GM12878 (cell line): Measurements from ENCODE around the gene DNAJA2. TPM values are rescaled to one million over a fixed set of nuclear protein-coding genes. Genes with fewer than 3 reads are reported as not detected.

ENCODE experiments used
- ATAC-seq: fragments of 200-7000 bp; cut with Tn5 transposase; 3 replicates; pipeline ENCODE4 v1.9.1; 2020; ENCODE audit warnings: mild to moderate bottlenecking, moderate library complexity
- BruUV-seq: library from RNA; stranded (reverse); fragments of 400-500 nt; replicated peaks from 2 replicates; lab custom pipeline; 2021; lab: Mats Ljungman, UMichigan
- CTCF ChIA-PET: fragments of 300-600 bp; sonication (Branson Sonifier 250); formaldehyde crosslinking; extraction: SDS; loops from one replicate; lab custom pipeline; 2021; ENCODE audit warnings: inconsistent platforms; lab: Yijun Ruan, JAX
- POLR2A ChIA-PET: fragments of 350-600 bp; formaldehyde crosslinking; extraction: SDS; loops from one replicate; lab custom pipeline; 2021; ENCODE audit warnings: inconsistent platforms; lab: Charles Lee
- RAD21 ChIA-PET: fragments of 300-600 bp; sonication (Branson Sonifier 250); formaldehyde crosslinking; loops from one replicate; lab custom pipeline; 2023; ENCODE audit warnings: antibody characterized with exemption; ENCODE audit not compliant: unreplicated experiment; lab: Charles Lee
- SMC1A ChIA-PET: fragments of 300-600 bp; sonication (Branson Sonifier 250); formaldehyde crosslinking; loops from one replicate; lab custom pipeline; 2023; ENCODE audit not compliant: unreplicated experiment, uncharacterized antibody; lab: Charles Lee
- DNase-seq: peaks from one replicate; pipeline ENCODE4 v3.0.0-alpha.2; 2011; ENCODE audit warnings: low read depth, low spot score
- FAIRE-seq: peaks from 3 replicates; lab custom pipeline; 2011; peaks lifted over from hg19 to GRCh38; lab: Jason Lieb, UNC
- H2AFZ ChIP-seq: 2 replicates; pipeline ENCODE4 v1.6.0; 2011; ENCODE audit warnings: low read depth, low read length, control low read depth; ENCODE audit not compliant: control insufficient read depth
- H3K27ac ChIP-seq: 2 replicates; pipeline ENCODE4 v1.5.1; 2011; ENCODE audit warnings: control low read depth; ENCODE audit not compliant: control insufficient read depth, insufficient read depth
- H3K27me3 ChIP-seq, 2 experiments: replicated peaks in 1 of 2; 2 replicates each; pipeline versions ENCODE4 v1.6.0 to v1.6.1; 2011; ENCODE audit warnings: low read length in 1 of 2; ENCODE audit not compliant: control insufficient read depth in 2 of 2, insufficient read depth in 2 of 2
- H3K36me3 ChIP-seq, 2 experiments: 2 replicates each; pipeline ENCODE4 v1.5.1; 2011; ENCODE audit warnings: low read length in 1 of 2; ENCODE audit not compliant: control insufficient read depth in 2 of 2, insufficient read depth in 2 of 2
- H3K4me1 ChIP-seq: 2 replicates; pipeline ENCODE4 v1.6.1; 2011; ENCODE audit warnings: mild to moderate bottlenecking, low read length, moderate library complexity, mixed read lengths; ENCODE audit not compliant: control insufficient read depth, insufficient read depth
- H3K4me2 ChIP-seq: 2 replicates; pipeline ENCODE4 v1.6.0; 2011; ENCODE audit warnings: control low read depth; ENCODE audit not compliant: control insufficient read depth, insufficient read depth
- H3K4me3 ChIP-seq: fragments of 200-600 bp; sonication (generic); 2 replicates; pipeline ENCODE4 v1.5.1; 2016
- H3K79me2 ChIP-seq: 2 replicates; pipeline ENCODE4 v1.6.0; 2011; ENCODE audit warnings: low read length; ENCODE audit not compliant: control insufficient read depth, insufficient read depth
- H3K9ac ChIP-seq: 2 replicates; pipeline ENCODE4 v1.8.0; 2011; ENCODE audit warnings: low read length, control low read depth, mixed read lengths; ENCODE audit not compliant: control insufficient read depth, insufficient read depth
- H3K9me3 ChIP-seq: replicated peaks from 3 replicates; pipeline ENCODE4 v1.5.1; 2011; ENCODE audit warnings: mild to moderate bottlenecking, low read length; ENCODE audit not compliant: control insufficient read depth, insufficient read depth
- H4K20me1 ChIP-seq: 2 replicates; pipeline ENCODE4 v1.6.0; 2011; ENCODE audit not compliant: control insufficient read depth, insufficient read depth
- CBX3 ChIP-seq: fragments of 200-600 bp; sonication (generic); IDR thresholded peaks from 2 replicates; pipeline ENCODE4 v1.6.1; 2016; ENCODE audit warnings: low read depth, borderline replicate concordance
- CEBPB ChIP-seq, 2 experiments: fragments of 150-350 bp in 1 of 2; IDR thresholded peaks; 2 replicates each; pipeline ENCODE4 v1.6.1; 2012 to 2014; ENCODE audit warnings: low read depth in 2 of 2, low read length in 2 of 2, borderline replicate concordance in 1 of 2, inconsistent platforms in 1 of 2
- EZH2 ChIP-seq: IDR thresholded peaks from 2 replicates; pipeline ENCODE4 v1.6.1; 2012; ENCODE audit warnings: low read depth, mild to moderate bottlenecking, control low read depth, inconsistent platforms, low read length, borderline replicate concordance; ENCODE audit not compliant: control insufficient read depth
- FOS ChIP-seq: IDR thresholded peaks from 3 replicates; pipeline ENCODE4 v1.6.1; 2011; ENCODE audit warnings: borderline replicate concordance; ENCODE audit not compliant: insufficient read length; ENCODE audit errors: extremely low read depth
- KAT2A ChIP-seq: conservative IDR thresholded peaks from 2 replicates; pipeline ENCODE4 v1.6.1; 2011; ENCODE audit warnings: low read depth, low read length; ENCODE audit not compliant: control insufficient read depth
- PKNOX1 ChIP-seq: fragments of 450-650 bp; IDR thresholded peaks from 2 replicates; pipeline ENCODE4 v1.6.1; 2016; ENCODE audit warnings: mild to moderate bottlenecking
- POLR2A ChIP-seq: IDR thresholded peaks from 2 replicates; pipeline ENCODE4 v1.6.1; 2011; ENCODE audit warnings: low read depth, mild to moderate bottlenecking, low read length
- PRDM15 ChIP-seq: fragments of 450-650 bp; formaldehyde crosslinking; IDR thresholded peaks from 2 replicates; pipeline ENCODE4 v1.4.0; 2020; ENCODE audit warnings: mild to moderate bottlenecking, moderate library complexity
- RAD21 ChIP-seq: IDR thresholded peaks from 2 replicates; pipeline ENCODE4 v1.6.1; 2011; ENCODE audit warnings: mild to moderate bottlenecking, low read depth, low read length, moderate library complexity; ENCODE audit not compliant: insufficient read depth
- RB1 ChIP-seq: fragments of 450-650 bp; formaldehyde crosslinking; IDR thresholded peaks from 2 replicates; pipeline ENCODE4 v1.6.1; 2017; ENCODE audit warnings: mild to moderate bottlenecking, borderline replicate concordance
- SMARCA5 ChIP-seq: fragments of 450-650 bp; IDR thresholded peaks from 2 replicates; pipeline ENCODE4 v1.6.1; 2017; ENCODE audit warnings: mild to moderate bottlenecking
- TARDBP ChIP-seq: IDR thresholded peaks from 2 replicates; pipeline ENCODE4 v1.6.1; 2016; ENCODE audit warnings: borderline replicate concordance
- TCF3 ChIP-seq: IDR thresholded peaks from 2 replicates; pipeline ENCODE4 v1.6.1; 2012; ENCODE audit warnings: low read depth, mild to moderate bottlenecking, low read length, borderline replicate concordance; ENCODE audit not compliant: insufficient read depth
- WGBS: methylation state at CpG from one replicate; pipeline ENCODE4 v1.1.6; 2016; ENCODE audit warnings: low lambda C conversion rate; ENCODE audit not compliant: insufficient replicate concordance, insufficient coverage; ENCODE audit errors: missing lambda C conversion rate; 5-methylcytosine and 5-hydroxymethylcytosine counted together
- in situ Hi-C: fragments of 300-500 bp; cut with MboI; formaldehyde crosslinking; loops from 9 replicates; pipeline ENCODE4 v1.14.3; 2018; ENCODE audit warnings: mixed read lengths
- intact Hi-C: fragments of 100-400 bp; cut with micrococcal nuclease; formaldehyde crosslinking; loops from one replicate; pipeline ENCODE4 v1.14.2; 2022; ENCODE audit not compliant: unreplicated experiment
- polyA plus RNA-seq, 11 experiments: library from polyadenylated mRNA; depleted of rRNA in 4 of 11; unstranded in 6 of 11; stranded (reverse) in 5 of 11; fragments of >200 nt; fragmentation: Nextera tagmentation in 4 of 11; fragmentation: Illumina TruSeq in 1 of 11; extraction: Ambion mirVana in 4 of 11; extraction: Trizol in 1 of 11; gene quantifications; 1 replicate in 1 of 11; 2 replicates in 10 of 11; pipeline versions ENCODE4 v1.2.1 to v1.2.3, GENCODE V29; 2011 to 2016; ENCODE audit warnings: inconsistent platforms in 2 of 11, missing spikeins in 2 of 11, low read depth in 1 of 11
- total RNA-seq, 4 experiments: library from RNA; depleted of rRNA in 3 of 4; stranded (reverse); fragments of >200 nt in 3 of 4; fragmentation: Illumina TruSeq in 1 of 4; extraction: Trizol in 1 of 4; gene quantifications; 2 replicates each; pipeline versions ENCODE4 v1.2.1 to v1.2.3, GENCODE V29; 2013 to 2021
- TF ChIP-seq, protein P1 (sequence below): fragments of 450-650 bp; IDR thresholded peaks from 2 replicates; pipeline ENCODE4 v1.6.1; 2017; ENCODE audit warnings: antibody characterized with exemption, mild to moderate bottlenecking, moderate library complexity

The DNAJA2 gene
- total and polyA plus RNA-seq, 10 of the 15 experiments (the other 5 are each of a cell fraction or from before 2014, with no cell fraction given) = 26.2 to 96.4 (median 58.1) TPM

DNA sequence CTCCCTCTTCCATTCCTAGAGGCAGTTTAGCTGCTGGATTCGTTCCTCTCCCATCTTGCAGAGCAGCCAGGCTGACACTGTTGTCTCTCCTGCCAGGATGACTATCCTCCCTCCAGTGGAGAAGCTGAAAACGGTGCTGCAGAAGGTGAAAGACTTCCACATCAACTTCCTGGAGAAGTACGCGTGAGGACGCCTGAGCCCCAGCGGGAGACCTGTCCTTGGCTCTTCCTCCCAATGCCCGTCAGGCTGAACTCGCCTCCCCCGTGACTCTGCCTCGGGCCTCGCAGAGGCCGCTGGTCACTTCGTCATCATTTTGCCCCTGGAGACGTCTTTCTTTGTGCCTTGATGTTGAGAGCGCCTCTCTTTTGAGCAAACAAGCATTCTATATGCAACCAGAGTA lies 44.7 kb downstream of the DNAJA2 start:
- in situ Hi-C loops = loop anchor here (5.0 kb wide), 1 partner anchor 257 kb away; no protein-coding TSS in a partner anchor
- Histone ChIP-seq H4K20me1 (no peaks in the 10 kb centered on the region), H3K27ac (no peak overlapping the region), H3K79me2 (no peaks in the 10 kb centered on the region), H3K9ac (no peak overlapping the region), H3K4me1 (no peaks in the 10 kb centered on the region), H3K9me3 (no peaks in the 10 kb centered on the region), H3K36me3 (no peaks in the 10 kb centered on the region; a peak in 1 of 4 replicates), H2AFZ (no peak overlapping the region), H3K4me3 (no peak overlapping the region), H3K27me3 (no peaks in the 10 kb centered on the region), H3K4me2 (no peak overlapping the region)
- no peak for DNase-seq
- 78% methylated on average over 15 of the region's 15 CpGs for WGBS
- intact Hi-C loops = loop anchor here (1.0 to 2.0 kb wide), 2 partner anchors 75 to 374 kb away; no protein-coding TSS in a partner anchor
- CTCF ChIA-PET = interaction anchor here (0.6 to 5.7 kb wide), 14 partner anchors 9 to 644 kb away, joined by 3 to 70 read pairs (median 5); no protein-coding TSS in a partner anchor
- no TSS peak for BruUV-seq
- no peak for TF ChIP-seq KAT2A
- no peak for TF ChIP-seq TARDBP
- TF ChIP-seq CEBPB (IDR thresholded peaks at IDR 0.05; ENCODE audit: borderline replicate concordance in 1 of 2, low read depth in 2 of 2, low read length in 2 of 2) = no peak
- TF ChIP-seq POLR2A = no peak
- TF ChIP-seq, protein P1, sequence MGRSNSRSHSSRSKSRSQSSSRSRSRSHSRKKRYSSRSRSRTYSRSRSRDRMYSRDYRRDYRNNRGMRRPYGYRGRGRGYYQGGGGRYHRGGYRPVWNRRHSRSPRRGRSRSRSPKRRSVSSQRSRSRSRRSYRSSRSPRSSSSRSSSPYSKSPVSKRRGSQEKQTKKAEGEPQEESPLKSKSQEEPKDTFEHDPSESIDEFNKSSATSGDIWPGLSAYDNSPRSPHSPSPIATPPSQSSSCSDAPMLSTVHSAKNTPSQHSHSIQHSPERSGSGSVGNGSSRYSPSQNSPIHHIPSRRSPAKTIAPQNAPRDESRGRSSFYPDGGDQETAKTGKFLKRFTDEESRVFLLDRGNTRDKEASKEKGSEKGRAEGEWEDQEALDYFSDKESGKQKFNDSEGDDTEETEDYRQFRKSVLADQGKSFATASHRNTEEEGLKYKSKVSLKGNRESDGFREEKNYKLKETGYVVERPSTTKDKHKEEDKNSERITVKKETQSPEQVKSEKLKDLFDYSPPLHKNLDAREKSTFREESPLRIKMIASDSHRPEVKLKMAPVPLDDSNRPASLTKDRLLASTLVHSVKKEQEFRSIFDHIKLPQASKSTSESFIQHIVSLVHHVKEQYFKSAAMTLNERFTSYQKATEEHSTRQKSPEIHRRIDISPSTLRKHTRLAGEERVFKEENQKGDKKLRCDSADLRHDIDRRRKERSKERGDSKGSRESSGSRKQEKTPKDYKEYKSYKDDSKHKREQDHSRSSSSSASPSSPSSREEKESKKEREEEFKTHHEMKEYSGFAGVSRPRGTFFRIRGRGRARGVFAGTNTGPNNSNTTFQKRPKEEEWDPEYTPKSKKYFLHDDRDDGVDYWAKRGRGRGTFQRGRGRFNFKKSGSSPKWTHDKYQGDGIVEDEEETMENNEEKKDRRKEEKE = no peak
- no peak for TF ChIP-seq FOS
- no peak for TF ChIP-seq PRDM15
- TF ChIP-seq SMARCA5 = no peak
- TF ChIP-seq TCF3 = no peak
- no peak for TF ChIP-seq CBX3
- no peak for TF ChIP-seq EZH2
- no peak for TF ChIP-seq RAD21
- TF ChIP-seq PKNOX1 = no peak
- TF ChIP-seq RB1 = no peak
- ATAC-seq = no peak
- RAD21 ChIA-PET = interaction anchor here (0.6 to 1.0 kb wide), 3 partner anchors 9 to 187 kb away, joined by 3 to 4 read pairs (median 3); no protein-coding TSS in a partner anchor
- no peak for FAIRE-seq
- SMC1A ChIA-PET = interaction anchor here (0.9 to 2.3 kb wide), 4 partner anchors 11 to 256 kb away, joined by 3 to 31 read pairs (median 6); no protein-coding TSS in a partner anchor
- POLR2A ChIA-PET = no interaction called here
